GM19025 (cell line): ENCODE measurements around the gene E2F7.
A peak's percentile ranks its signal among the peaks of the same experiment; 100 is the strongest.
"Not testable (repeated sequence)": the region's sequence is repeated elsewhere in the genome, so short reads cannot be mapped to it uniquely, and the experiment has no call there.

ENCODE experiments used
- ATAC-seq: cut with Tn5 transposase; IDR thresholded peaks from one replicate; pipeline ENCODE4 v1.9.1; 2021; ENCODE audit warnings: mild to moderate bottlenecking, low read depth, moderate library complexity; ENCODE audit not compliant: unreplicated experiment

The E2F7 gene

GRCh38 chr12:77065361-77066204, at the start of gene E2F7:
Gene E2F7, minus strand, starts transcription at chr12:77065569. Its CDS starts 934 bp downstream, at chr12:77064635.
- peak; percentile 66 for ATAC-seq

GRCh38 chr12:77113971-77114370, 48.6 kb upstream of the E2F7 start:
- no peak for ATAC-seq

GRCh38 chr12:77108707-77109106, 43.3 kb upstream of the E2F7 start:
- ATAC-seq, result no peak

GRCh38 chr12:77107121-77107520, 41.8 kb upstream of the E2F7 start:
- no peak for ATAC-seq

GRCh38 chr12:77104792-77105191, 39.4 kb upstream of the E2F7 start:
- no peak for ATAC-seq

GRCh38 chr12:77104286-77104685, 38.9 kb upstream of the E2F7 start:
- ATAC-seq, result no peak

- no peak for ATAC-seq
Observed at GRCh38 chr12:77102691-77103090, 37.3 kb upstream of the E2F7 start.

GRCh38 chr12:77102123-77102522, 36.8 kb upstream of the E2F7 start:
- ATAC-seq, result no peak

GRCh38 chr12:77099799-77100198, 34.4 kb upstream of the E2F7 start:
- ATAC-seq, result no peak

- ATAC-seq, result no peak
Observed at GRCh38 chr12:77097846-77098245, 32.5 kb upstream of the E2F7 start.

GRCh38 chr12:77092227-77092626, 26.9 kb upstream of the E2F7 start:
- ATAC-seq, result not testable (repeated sequence)

- ATAC-seq, result no peak
Observed at GRCh38 chr12:77089686-77090220, 24.4 kb upstream of the E2F7 start.

GRCh38 chr12:77087427-77087826, 22.1 kb upstream of the E2F7 start:
- ATAC-seq, result no peak

- ATAC-seq, result no peak
Observed at GRCh38 chr12:77082021-77082420, 16.7 kb upstream of the E2F7 start.

GRCh38 chr12:77079631-77080030, 14.3 kb upstream of the E2F7 start:
- ATAC-seq, result no peak

- ATAC-seq, result no peak
Observed at GRCh38 chr12:77078231-77078630, 12.9 kb upstream of the E2F7 start.

- no peak for ATAC-seq
Observed at GRCh38 chr12:77076886-77077285, 11.5 kb upstream of the E2F7 start.

- ATAC-seq, result not testable (repeated sequence)
Observed at GRCh38 chr12:77073894-77074293, 8.5 kb upstream of the E2F7 start.

- no peak for ATAC-seq
Observed at GRCh38 chr12:77072833-77073495, 7.6 kb upstream of the E2F7 start.

GRCh38 chr12:77070800-77071449, 5.6 kb upstream of the E2F7 start:
- peak; percentile 13 for ATAC-seq

GRCh38 chr12:77070382-77070781, 5.0 kb upstream of the E2F7 start:
- peak; percentile 73 for ATAC-seq
